Omental fat pad (tissue), 4 donors: ENCODE data around the gene LAMC1. TPM values are rescaled to one million over a fixed set of nuclear protein-coding genes. Genes with fewer than 3 reads are reported as not detected.

Experiments
- ATAC-seq: fragments of 150-250 bp; one replicate; pipeline ENCODE4 v1.9.1; 2016; ENCODE audit warnings: mild to moderate bottlenecking, moderate library complexity; ENCODE audit not compliant: low FRiP score
- DNase-seq: peaks from one replicate; pipeline ENCODE4 v3.0.0-alpha.2; 2019; ENCODE audit warnings: low spot score
- CTCF ChIP-seq, 3 donors: fragments of 450-650 bp; IDR thresholded peaks; one replicate each; pipeline ENCODE4 v1.5.1; 2016 to 2017; ENCODE audit warnings: antibody characterized with exemption in 3 of 3, mild to moderate bottlenecking in 3 of 3, moderate library complexity in 2 of 3
- total RNA-seq, 4 donors: library from RNA; depleted of rRNA; stranded (reverse); fragments of >200 nt; gene quantifications; one replicate each; pipeline ENCODE4 v1.1.0, GENCODE V29; 2016

LAMC1 gene
- total RNA-seq, 4 donors from 2014 or later: 377 to 829 (median 461) TPM

GRCh38 chr1:183185941-183186490, 162.8 kb downstream of the LAMC1 start, which contains the start of gene LAMC2:
Gene LAMC2, plus strand, starts transcription at chr1:183186264. Its CDS starts 89 bp downstream, at chr1:183186353.
- TF ChIP-seq CTCF (IDR thresholded peaks at IDR 0.05): no peak
- no peak for DNase-seq
- peak; percentile 97 for ATAC-seq

DNA sequence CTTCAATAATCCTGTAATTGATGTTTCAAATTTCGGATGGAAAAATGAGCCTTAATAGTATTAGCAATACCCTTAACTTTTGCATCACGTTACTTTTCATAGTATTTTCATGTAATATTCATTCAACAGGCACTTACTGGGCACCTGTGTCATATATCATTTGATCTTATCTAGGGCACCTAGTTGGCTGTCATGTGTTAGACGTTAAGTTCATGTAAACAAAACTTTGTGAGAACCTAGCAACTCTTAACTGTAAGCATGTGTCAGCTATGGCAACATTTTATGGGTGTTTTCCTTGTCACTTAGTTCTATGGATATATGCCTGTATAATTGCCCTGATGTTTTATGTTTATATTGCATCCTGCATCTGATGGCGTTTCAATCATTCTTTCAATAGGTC, 163.6 kb downstream of the LAMC1 start:
- DNase-seq (no peak), ATAC-seq (no peak)
- no peak for TF ChIP-seq CTCF (IDR thresholded peaks at IDR 0.05)

GRCh38 chr1:183188240-183188639, 165.0 kb downstream of the LAMC1 start:
- DNase-seq: no peak
- no peak for ATAC-seq
- no peak for TF ChIP-seq CTCF (IDR thresholded peaks at IDR 0.05)

DNA sequence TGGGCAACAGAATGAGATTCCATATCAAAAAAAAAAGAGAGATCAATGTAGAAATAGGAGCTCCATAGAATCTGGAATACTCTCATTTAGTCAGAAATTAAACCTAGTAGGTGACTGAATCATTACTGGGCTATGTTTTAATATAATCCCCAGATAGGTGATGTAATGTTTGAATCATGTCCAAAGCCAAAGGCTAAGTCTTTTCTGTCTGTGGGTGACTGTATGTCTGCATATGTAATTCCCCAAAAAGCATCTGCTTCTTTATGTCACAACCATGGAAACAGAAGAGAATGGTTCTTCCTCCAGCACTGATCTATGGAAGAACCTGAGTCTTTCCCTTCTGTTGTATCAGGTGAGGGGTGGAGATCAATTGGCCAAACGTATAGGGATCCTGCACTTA, 168.6 kb downstream of the LAMC1 start:
- ATAC-seq: no peak
- DNase-seq: no peak
- TF ChIP-seq CTCF (IDR thresholded peaks at IDR 0.05): no peak

DNA sequence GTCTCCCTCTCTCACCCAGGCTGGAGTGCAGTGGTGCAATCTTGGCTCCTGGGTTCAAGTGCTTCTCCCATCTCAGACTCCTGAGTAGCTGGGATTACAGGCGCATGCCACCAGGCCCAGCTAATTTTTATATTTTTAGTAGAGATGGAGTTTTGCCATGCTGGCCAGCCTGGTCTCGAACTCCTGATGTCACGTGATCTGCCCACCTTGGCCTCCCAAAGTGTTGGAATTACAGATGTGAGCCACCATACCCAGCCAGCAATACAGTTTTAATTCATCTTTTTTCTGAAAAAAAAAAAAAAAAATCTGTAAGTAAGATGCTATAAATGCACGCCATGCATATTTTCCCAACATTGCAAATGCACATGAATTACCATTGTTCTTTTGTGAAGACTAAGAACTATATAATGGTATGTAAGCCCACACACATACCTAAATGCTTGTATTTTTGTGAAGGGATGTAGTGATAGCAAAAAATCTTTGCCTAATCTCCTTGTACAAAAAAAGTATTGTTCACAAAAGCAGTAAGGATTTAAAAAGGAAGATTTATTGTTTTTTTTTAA, 170.8 kb downstream of the LAMC1 start:
- no peak for TF ChIP-seq CTCF (IDR thresholded peaks at IDR 0.05)
- DNase-seq (no peak), ATAC-seq (no peak)

DNA sequence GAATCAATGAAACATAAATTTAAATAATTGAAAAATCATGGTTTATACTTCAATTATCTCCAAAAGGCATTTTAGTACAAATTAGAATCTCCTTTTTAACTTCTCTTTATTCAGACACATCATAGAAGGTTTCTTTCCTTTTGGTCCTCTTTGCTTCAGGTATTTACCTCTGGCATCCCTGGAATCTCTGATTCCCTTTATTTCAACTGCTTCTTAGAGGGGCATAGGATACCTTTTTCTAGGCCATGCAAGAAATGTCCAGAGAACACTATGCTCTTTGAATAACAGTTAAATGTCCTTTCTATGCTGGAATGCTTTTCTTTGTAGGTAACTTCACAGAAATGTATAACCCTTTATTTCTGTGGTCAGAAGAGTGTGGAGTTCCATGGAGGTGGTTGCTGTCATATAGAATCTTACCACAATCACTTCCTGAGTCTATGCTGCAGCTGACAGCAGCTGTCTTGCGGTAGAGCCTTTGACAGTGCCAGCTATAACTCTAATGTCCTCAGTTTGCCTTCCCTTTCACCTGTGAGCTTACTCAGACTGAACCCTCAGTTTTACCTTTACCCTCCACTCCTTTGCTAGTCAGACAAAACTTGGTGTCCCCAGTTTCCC, 171.4 kb downstream of the LAMC1 start:
- no peak for DNase-seq
- TF ChIP-seq CTCF (IDR thresholded peaks at IDR 0.05): no peak
- no peak for ATAC-seq

DNA sequence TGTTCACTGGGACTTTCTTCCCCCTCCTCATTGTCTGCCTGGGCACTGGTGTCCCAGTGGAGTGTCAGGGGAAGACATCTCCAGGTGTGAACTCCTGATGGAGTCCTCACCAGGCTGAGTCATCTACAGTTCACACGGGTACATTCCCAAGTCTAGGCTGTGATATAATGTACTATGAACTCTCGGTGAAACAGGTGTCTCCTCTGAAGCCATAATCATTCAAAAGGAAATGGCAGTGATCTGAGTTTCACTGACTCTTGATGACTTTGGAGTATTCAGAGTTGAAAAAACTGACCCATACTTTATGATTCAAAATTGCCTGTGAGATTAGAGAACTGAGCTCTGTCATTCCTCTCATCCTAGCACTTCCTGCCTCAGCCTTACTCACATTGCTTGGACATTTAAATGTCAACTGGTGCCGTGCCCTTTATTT, 171.9 kb downstream of the LAMC1 start:
- no peak for TF ChIP-seq CTCF (IDR thresholded peaks at IDR 0.05)
- DNase-seq (no peak), ATAC-seq (no peak)
